ENCODE data around the gene KIF5C. TPM values are rescaled to one million over a fixed set of nuclear protein-coding genes. Genes with fewer than 3 reads are reported as not detected.

KIF5C gene
- total and polyA plus RNA-seq, 2 donors (not counting 1 experiment from before 2014, with no cell fraction given) = 1.9 to 6.1 TPM

DNA sequence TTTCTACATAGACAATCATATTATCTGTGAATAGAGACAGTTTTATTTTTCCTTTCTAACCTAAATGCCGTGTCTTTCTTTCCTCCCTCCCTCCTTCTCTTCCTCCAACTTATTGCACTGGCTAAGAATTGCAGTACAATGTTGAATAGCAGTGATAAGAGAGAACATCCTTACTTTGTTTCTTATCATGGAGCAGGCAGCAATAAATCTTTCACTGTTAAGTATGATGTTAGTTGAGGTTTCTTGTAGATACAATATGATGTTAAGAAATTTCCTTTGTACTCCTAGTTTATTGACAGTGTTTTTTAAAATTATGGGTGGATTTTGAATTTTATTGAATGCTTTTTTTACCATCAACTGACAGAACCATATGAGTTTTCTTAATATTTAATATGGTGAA is 169.5 kb downstream of the KIF5C start:
- ATAC-seq (ENCODE audit: low read depth) (no peak), DNase-seq (no peak)
- Mint-ChIP-seq H3K9me3 (ENCODE audit: insufficient read depth) (peaks cover 7% of the 10 kb centered on the region), H3K27ac (no peak overlapping the region), H3K4me1 (peaks cover 4% of the 10 kb centered on the region), H3K27me3 (peaks cover 10% of the 10 kb centered on the region), H3K4me3 (no peak overlapping the region)
- Histone ChIP-seq H3K27ac (ENCODE audit: low read length in 2 of 2) (no peak overlapping the region), H3K36me3 (replicated peaks in 1 of 2; ENCODE audit: control extremely low read depth in 1 of 2, control insufficient read depth in 1 of 2, extremely low read depth in 1 of 2, insufficient read depth in 2 of 2, low read length in 1 of 2) (no peaks in the 10 kb centered on the region), H4K20me1 (ENCODE audit: control insufficient read depth, insufficient read depth, low read length, poor library complexity, severe bottlenecking) (no peaks in the 10 kb centered on the region), H3K4me1 (ENCODE audit: control insufficient read depth in 2 of 2, insufficient read depth in 2 of 2, low read length in 2 of 2) (no peaks in the 10 kb centered on the region), H3K27me3 (replicated peaks in 1 of 4; ENCODE audit: control extremely low read depth in 1 of 4, control insufficient read depth in 3 of 4, insufficient read depth in 4 of 4, low read length in 3 of 4) (peaks cover 0 to 2% (median under 1%) of the 10 kb centered on the region in 4 experiments), H2AFZ (ENCODE audit: insufficient read depth, low read depth, low read length, poor library complexity, severe bottlenecking) (no peak overlapping the region), H3K9ac (ENCODE audit: low read length) (no peak overlapping the region), H3K4me2 (replicated peaks; ENCODE audit: low read depth, low read length, poor library complexity, severe bottlenecking) (no peak overlapping the region), H3K4me3 (ENCODE audit: control extremely low read depth in 1 of 5, extremely low read depth in 1 of 5, insufficient read depth in 1 of 5, low read depth in 2 of 5, low read length in 4 of 5) (no peak overlapping the region), H3K79me2 (ENCODE audit: control insufficient read depth, insufficient read depth, low read length) (no peaks in the 10 kb centered on the region), H3K9me3 (ENCODE audit: control extremely low read depth in 1 of 3, control insufficient read depth in 2 of 3, insufficient read depth in 1 of 3, low read length in 2 of 3) (peaks cover 0 to 8% (median 3%) of the 10 kb centered on the region in 3 donors)
- ChIA-PET POLR2A (no interaction called here), CTCF (no interaction called here)
- TF ChIP-seq EZH2 (IDR thresholded peaks at IDR 0.05; ENCODE audit: borderline replicate concordance, insufficient read depth, low read depth, low read length, poor library complexity, severe bottlenecking) = no peak
- TF ChIP-seq, protein P1, sequence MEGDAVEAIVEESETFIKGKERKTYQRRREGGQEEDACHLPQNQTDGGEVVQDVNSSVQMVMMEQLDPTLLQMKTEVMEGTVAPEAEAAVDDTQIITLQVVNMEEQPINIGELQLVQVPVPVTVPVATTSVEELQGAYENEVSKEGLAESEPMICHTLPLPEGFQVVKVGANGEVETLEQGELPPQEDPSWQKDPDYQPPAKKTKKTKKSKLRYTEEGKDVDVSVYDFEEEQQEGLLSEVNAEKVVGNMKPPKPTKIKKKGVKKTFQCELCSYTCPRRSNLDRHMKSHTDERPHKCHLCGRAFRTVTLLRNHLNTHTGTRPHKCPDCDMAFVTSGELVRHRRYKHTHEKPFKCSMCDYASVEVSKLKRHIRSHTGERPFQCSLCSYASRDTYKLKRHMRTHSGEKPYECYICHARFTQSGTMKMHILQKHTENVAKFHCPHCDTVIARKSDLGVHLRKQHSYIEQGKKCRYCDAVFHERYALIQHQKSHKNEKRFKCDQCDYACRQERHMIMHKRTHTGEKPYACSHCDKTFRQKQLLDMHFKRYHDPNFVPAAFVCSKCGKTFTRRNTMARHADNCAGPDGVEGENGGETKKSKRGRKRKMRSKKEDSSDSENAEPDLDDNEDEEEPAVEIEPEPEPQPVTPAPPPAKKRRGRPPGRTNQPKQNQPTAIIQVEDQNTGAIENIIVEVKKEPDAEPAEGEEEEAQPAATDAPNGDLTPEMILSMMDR (IDR thresholded peaks at IDR 0.05) = no peak
- intact Hi-C loops (cut with micrococcal nuclease) = no loop called here
- no CpG with 5 or more reads among the region's 1 CpG for WGBS (ENCODE audit: insufficient coverage)

DNA sequence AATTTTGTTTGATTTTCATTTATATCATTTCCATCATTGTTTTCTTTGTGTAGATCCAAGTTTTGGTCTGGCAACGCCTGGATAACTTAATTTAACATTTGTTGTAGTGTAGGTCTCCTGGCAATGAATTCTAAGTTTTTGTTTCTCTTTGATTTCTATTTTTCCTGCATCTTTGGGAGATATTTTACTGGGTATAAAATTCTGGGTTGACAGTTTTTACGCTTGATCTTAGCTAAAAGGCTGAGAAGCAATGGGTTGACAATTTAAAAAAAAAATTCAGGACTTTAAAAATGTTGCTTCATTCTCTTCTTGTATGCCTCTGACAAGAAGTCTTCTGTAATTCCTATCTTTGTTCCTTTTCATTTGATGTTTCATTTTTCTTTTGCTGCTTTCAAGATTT is 172.1 kb downstream of the KIF5C start:
- Histone ChIP-seq H3K9ac (ENCODE audit: low read length) (no peak overlapping the region), H3K4me2 (replicated peaks; ENCODE audit: low read depth, low read length, poor library complexity, severe bottlenecking) (no peak overlapping the region), H4K20me1 (ENCODE audit: control insufficient read depth, insufficient read depth, low read length, poor library complexity, severe bottlenecking) (no peaks in the 10 kb centered on the region), H3K4me1 (ENCODE audit: control insufficient read depth in 2 of 2, insufficient read depth in 2 of 2, low read length in 2 of 2) (no peaks in the 10 kb centered on the region), H3K4me3 (ENCODE audit: control extremely low read depth in 1 of 5, extremely low read depth in 1 of 5, insufficient read depth in 1 of 5, low read depth in 2 of 5, low read length in 4 of 5) (no peak overlapping the region), H3K79me2 (ENCODE audit: control insufficient read depth, insufficient read depth, low read length) (no peaks in the 10 kb centered on the region), H3K27ac (ENCODE audit: low read length in 2 of 2) (no peak overlapping the region), H3K27me3 (replicated peaks in 1 of 4; ENCODE audit: control extremely low read depth in 1 of 4, control insufficient read depth in 3 of 4, insufficient read depth in 4 of 4, low read length in 3 of 4) (no peaks in the 10 kb centered on the region), H3K9me3 (ENCODE audit: control extremely low read depth in 1 of 3, control insufficient read depth in 2 of 3, insufficient read depth in 1 of 3, low read length in 2 of 3) (peaks cover 0 to 8% (median 3%) of the 10 kb centered on the region in 3 donors), H2AFZ (ENCODE audit: insufficient read depth, low read depth, low read length, poor library complexity, severe bottlenecking) (no peak overlapping the region), H3K36me3 (replicated peaks in 1 of 2; ENCODE audit: control extremely low read depth in 1 of 2, control insufficient read depth in 1 of 2, extremely low read depth in 1 of 2, insufficient read depth in 2 of 2, low read length in 1 of 2) (no peaks in the 10 kb centered on the region)
- CTCF ChIA-PET = interaction anchor here (1.0 kb wide), 1 partner anchor 29 kb away, joined by 4 read pairs; no protein-coding TSS in a partner anchor
- Mint-ChIP-seq H3K4me1 (no peaks in the 10 kb centered on the region), H3K27ac (no peak overlapping the region), H3K9me3 (ENCODE audit: insufficient read depth) (peaks cover 7% of the 10 kb centered on the region), H3K27me3 (no peaks in the 10 kb centered on the region), H3K4me3 (no peak overlapping the region)
- intact Hi-C loops (cut with micrococcal nuclease) = no loop called here
- DNase-seq (no peak), ATAC-seq (ENCODE audit: low read depth) (no peak)
- WGBS (ENCODE audit: insufficient coverage) = 80% methylated on average over 1 of the region's 2 CpGs
- TF ChIP-seq EZH2 (IDR thresholded peaks at IDR 0.05; ENCODE audit: borderline replicate concordance, insufficient read depth, low read depth, low read length, poor library complexity, severe bottlenecking) = no peak
- TF ChIP-seq, protein P1 (IDR thresholded peaks at IDR 0.05) = no peak
- POLR2A ChIA-PET = no interaction called here

Data from B cell (primary cell).